HepG2 (cell line): Measurements from ENCODE around the gene SSNA1. TPM values are rescaled to one million over a fixed set of nuclear protein-coding genes. Genes with fewer than 3 reads are reported as not detected.

ENCODE experiments used
- CHCHD3 ChIP-seq: sonication (generic); formaldehyde crosslinking; IDR thresholded peaks from 2 replicates; pipeline ENCODE4 v1.8.0; 2022; ENCODE audit warnings: mild to moderate bottlenecking, missing genetic modification reagents, moderate library complexity
- CREM ChIP-seq, 2 experiments: sonication (generic) in 1 of 2; formaldehyde crosslinking in 1 of 2; IDR thresholded peaks; 2 replicates each; pipeline versions ENCODE4 v1.4.0 to v1.6.1; 2016 to 2020; ENCODE audit warnings: antibody characterized with exemption in 1 of 2, mild to moderate bottlenecking in 1 of 2, missing genetic modification reagents in 1 of 2
- FLYWCH1 ChIP-seq: sonication (generic); formaldehyde crosslinking; IDR thresholded peaks from 2 replicates; pipeline ENCODE4 v1.8.1; 2023; ENCODE audit warnings: mild to moderate bottlenecking, missing genetic modification reagents
- FOXK2 ChIP-seq: fragments of 450-650 bp; IDR thresholded peaks from 2 replicates; pipeline ENCODE4 v1.6.1; 2016
- HNRNPH1 ChIP-seq: fragments of 200-400 bp; formaldehyde crosslinking; optimal IDR thresholded peaks from 2 replicates; pipeline ENCODE3; 2017; ENCODE audit warnings: mild to moderate bottlenecking, low read depth, low read length
- HOXA9 ChIP-seq: sonication (generic); formaldehyde crosslinking; IDR thresholded peaks from 2 replicates; pipeline ENCODE4 v1.8.1; 2022; ENCODE audit warnings: missing genetic modification reagents, mild to moderate bottlenecking, moderate library complexity, borderline replicate concordance
- MTA1 ChIP-seq: sonication (generic); formaldehyde crosslinking; IDR thresholded peaks from 2 replicates; pipeline ENCODE4 v1.4.0; 2020; ENCODE audit warnings: missing genetic modification reagents, mild to moderate bottlenecking, borderline replicate concordance
- NCOA1 ChIP-seq: sonication (generic); formaldehyde crosslinking; IDR thresholded peaks from 2 replicates; pipeline ENCODE4 v1.9.0; 2021; ENCODE audit warnings: missing genetic modification reagents
- NCOA5 ChIP-seq: sonication (generic); formaldehyde crosslinking; IDR thresholded peaks from 2 replicates; pipeline ENCODE4 v1.4.0; 2020; ENCODE audit warnings: missing genetic modification reagents
- PCBP2 ChIP-seq: fragments of 200-400 bp; formaldehyde crosslinking; optimal IDR thresholded peaks from 2 replicates; pipeline ENCODE3; 2018; ENCODE audit warnings: low read length, low read depth; ENCODE audit not compliant: poor library complexity, severe bottlenecking
- PRMT3 ChIP-seq: sonication (generic); formaldehyde crosslinking; IDR thresholded peaks from 2 replicates; pipeline ENCODE4 v1.8.1; 2022; ENCODE audit warnings: low read depth, mild to moderate bottlenecking, moderate library complexity, missing genetic modification reagents, borderline replicate concordance
- RNF2 ChIP-seq: fragments of 450-650 bp; conservative IDR thresholded peaks from 2 replicates; pipeline ENCODE4 v1.6.1; 2016; ENCODE audit warnings: low read depth
- ZBTB7A ChIP-seq: sonication (generic); formaldehyde crosslinking; IDR thresholded peaks from 2 replicates; pipeline ENCODE4 v1.8.0; 2022; ENCODE audit warnings: mild to moderate bottlenecking, missing genetic modification reagents
- ZBTB8A ChIP-seq: sonication (generic); formaldehyde crosslinking; IDR thresholded peaks from 2 replicates; pipeline ENCODE4 v1.4.0; 2020; ENCODE audit warnings: mild to moderate bottlenecking, low read depth, missing genetic modification reagents, borderline replicate concordance
- ZFP82 ChIP-seq: sonication (generic); formaldehyde crosslinking; IDR thresholded peaks from 2 replicates; pipeline ENCODE4 v1.5.1; 2020; ENCODE audit warnings: mild to moderate bottlenecking, missing genetic modification reagents, borderline replicate concordance
- ZFY ChIP-seq: sonication (generic); formaldehyde crosslinking; IDR thresholded peaks from 2 replicates; pipeline ENCODE4 v1.4.0; 2020; ENCODE audit warnings: missing genetic modification reagents
- ZKSCAN5 ChIP-seq: sonication (generic); formaldehyde crosslinking; IDR thresholded peaks from 2 replicates; pipeline ENCODE4 v1.5.1; 2020; ENCODE audit warnings: mild to moderate bottlenecking, missing genetic modification reagents
- ZMYM4 ChIP-seq: sonication (generic); formaldehyde crosslinking; IDR thresholded peaks from 2 replicates; pipeline ENCODE4 v1.8.1; 2023; ENCODE audit warnings: mild to moderate bottlenecking, missing genetic modification reagents
- ZNF263 ChIP-seq: sonication (generic); formaldehyde crosslinking; IDR thresholded peaks from 2 replicates; pipeline ENCODE4 v1.4.0; 2020; ENCODE audit warnings: missing genetic modification reagents
- ZNF337 ChIP-seq: sonication (generic); formaldehyde crosslinking; IDR thresholded peaks from 2 replicates; pipeline ENCODE4 v1.5.1; 2020; ENCODE audit warnings: missing genetic modification reagents, low read depth, mild to moderate bottlenecking, borderline replicate concordance
- ZNF414 ChIP-seq: sonication (generic); formaldehyde crosslinking; IDR thresholded peaks from 2 replicates; pipeline ENCODE4 v1.5.0; 2020; ENCODE audit warnings: missing genetic modification reagents
- ZSCAN9 ChIP-seq: IDR thresholded peaks from 2 replicates; pipeline ENCODE4 v1.6.1; 2016; ENCODE audit warnings: borderline replicate concordance
- polyA plus RNA-seq, 8 experiments: library from polyadenylated mRNA; depleted of rRNA in 3 of 8; stranded (reverse) in 7 of 8; unstranded in 1 of 8; fragments of >200 nt; fragmentation: Illumina TruSeq in 4 of 8; extraction: Trizol in 4 of 8; gene quantifications; 2 replicates each; pipeline versions ENCODE4 v1.2.1 to v1.2.3, GENCODE V29; 2011 to 2016; ENCODE audit warnings: low read depth in 4 of 8, missing spikeins in 1 of 8, mixed read lengths in 1 of 8; ENCODE audit not compliant: insufficient read depth in 1 of 8
- total RNA-seq, 5 experiments: library from RNA; depleted of rRNA; stranded (reverse); fragments of >200 nt; fragmentation: Illumina TruSeq; extraction: Trizol; gene quantifications; 2 replicates each; pipeline ENCODE4 v1.2.3, GENCODE V29; 2016; ENCODE audit warnings: low read depth in 1 of 5
- TF ChIP-seq, protein P1 (sequence below): sonication (generic); formaldehyde crosslinking; IDR thresholded peaks from 2 replicates; pipeline ENCODE4 v1.4.0; 2020; ENCODE audit warnings: missing genetic modification reagents, borderline replicate concordance
- TF ChIP-seq, protein P2 (sequence below): sonication (generic); formaldehyde crosslinking; conservative IDR thresholded peaks from 2 replicates; pipeline ENCODE4 v1.5.0; 2020; ENCODE audit warnings: missing genetic modification reagents

Gene SSNA1
- total and polyA plus RNA-seq, 2 of the 13 experiments (the other 11 are each of a cell fraction or from before 2014, with no cell fraction given): 35.9 to 49.4 TPM

DNA sequence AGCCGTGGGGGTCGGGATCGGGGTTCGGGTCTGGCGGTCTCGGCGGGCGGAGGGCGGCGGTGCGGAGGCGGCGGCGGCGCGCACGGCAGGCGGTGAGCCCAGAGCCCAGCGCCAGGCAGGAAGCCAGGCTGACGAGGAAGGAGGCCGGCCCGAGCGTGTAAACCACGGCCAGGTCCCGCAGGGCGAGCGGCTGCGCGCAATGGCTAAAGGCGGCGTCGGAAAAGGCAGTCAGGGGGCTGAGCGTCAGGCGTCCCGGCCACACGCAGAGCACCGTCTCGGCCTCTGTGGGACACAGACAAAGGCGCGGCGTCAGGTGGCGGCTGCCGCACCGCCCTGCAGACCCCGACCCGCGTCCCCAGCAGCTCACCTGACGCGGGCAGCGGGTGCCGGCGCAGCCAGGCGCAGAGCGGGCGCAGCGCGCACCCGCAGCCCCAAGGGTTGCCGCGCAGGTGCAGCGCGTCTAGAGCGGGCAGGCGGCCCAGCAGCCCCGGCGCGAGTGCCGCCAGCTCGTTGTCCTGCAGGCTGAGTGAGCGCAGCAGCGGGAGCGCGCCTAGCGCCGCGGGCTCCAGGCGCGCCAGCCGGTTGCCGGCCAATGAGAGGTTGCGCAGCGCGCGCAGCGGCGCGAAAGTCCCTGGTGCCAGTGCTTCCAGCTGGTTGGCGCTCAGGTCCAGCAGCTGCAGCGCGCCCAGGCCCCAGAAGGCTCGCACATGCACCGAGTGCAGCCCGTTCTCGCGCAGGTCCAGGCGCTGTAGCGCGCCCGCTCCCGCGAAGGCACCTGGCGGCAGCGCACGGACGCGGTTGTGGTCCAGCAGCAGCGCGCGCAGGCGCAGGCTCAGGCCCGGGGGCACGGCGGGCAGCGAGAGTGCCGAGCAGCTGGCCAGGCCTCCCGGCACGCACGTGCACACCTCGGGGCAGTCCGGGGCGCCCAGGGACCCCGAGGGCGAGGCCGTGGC is 19.3 kb upstream of the SSNA1 start (continued):
- TF ChIP-seq HNRNPH1 (no peak), PCBP2 (no peak), ZMYM4 (no peak), ZSCAN9 (no peak), ZBTB7A (no peak), RNF2 (0 out of 2 replicates have a peak, but pooled peaks have one; percentile 52), MTA1 (peak; percentile 77; the same call in 1 of the 2 replicates), CREM (IDR thresholded peaks at IDR 0.05) (no peak), CREM (CRISPR knock-in tag; IDR thresholded peaks at IDR 0.05) (no peak), CHCHD3 (CRISPR knock-in tag) (no peak; the same call in 1 of the 2 replicates), ZKSCAN5 (no peak), ZFY (CRISPR knock-in tag) (peak; percentile 50; the same call in 1 of the 2 replicates), FLYWCH1 (CRISPR knock-in tag) (no peak), ZBTB8A (CRISPR knock-in tag) (no peak), HOXA9 (CRISPR knock-in tag) (no peak), ZNF414 (no peak), ZFP82 (CRISPR knock-in tag) (no peak), NCOA1 (no peak), PRMT3 (CRISPR knock-in tag) (0 out of 2 replicates have a peak, but pooled peaks have one; percentile 41), FOXK2 (no peak), ZNF337 (no peak), ZNF263 (no peak), NCOA5 (CRISPR knock-in tag) (no peak)
- TF ChIP-seq, protein P1, sequence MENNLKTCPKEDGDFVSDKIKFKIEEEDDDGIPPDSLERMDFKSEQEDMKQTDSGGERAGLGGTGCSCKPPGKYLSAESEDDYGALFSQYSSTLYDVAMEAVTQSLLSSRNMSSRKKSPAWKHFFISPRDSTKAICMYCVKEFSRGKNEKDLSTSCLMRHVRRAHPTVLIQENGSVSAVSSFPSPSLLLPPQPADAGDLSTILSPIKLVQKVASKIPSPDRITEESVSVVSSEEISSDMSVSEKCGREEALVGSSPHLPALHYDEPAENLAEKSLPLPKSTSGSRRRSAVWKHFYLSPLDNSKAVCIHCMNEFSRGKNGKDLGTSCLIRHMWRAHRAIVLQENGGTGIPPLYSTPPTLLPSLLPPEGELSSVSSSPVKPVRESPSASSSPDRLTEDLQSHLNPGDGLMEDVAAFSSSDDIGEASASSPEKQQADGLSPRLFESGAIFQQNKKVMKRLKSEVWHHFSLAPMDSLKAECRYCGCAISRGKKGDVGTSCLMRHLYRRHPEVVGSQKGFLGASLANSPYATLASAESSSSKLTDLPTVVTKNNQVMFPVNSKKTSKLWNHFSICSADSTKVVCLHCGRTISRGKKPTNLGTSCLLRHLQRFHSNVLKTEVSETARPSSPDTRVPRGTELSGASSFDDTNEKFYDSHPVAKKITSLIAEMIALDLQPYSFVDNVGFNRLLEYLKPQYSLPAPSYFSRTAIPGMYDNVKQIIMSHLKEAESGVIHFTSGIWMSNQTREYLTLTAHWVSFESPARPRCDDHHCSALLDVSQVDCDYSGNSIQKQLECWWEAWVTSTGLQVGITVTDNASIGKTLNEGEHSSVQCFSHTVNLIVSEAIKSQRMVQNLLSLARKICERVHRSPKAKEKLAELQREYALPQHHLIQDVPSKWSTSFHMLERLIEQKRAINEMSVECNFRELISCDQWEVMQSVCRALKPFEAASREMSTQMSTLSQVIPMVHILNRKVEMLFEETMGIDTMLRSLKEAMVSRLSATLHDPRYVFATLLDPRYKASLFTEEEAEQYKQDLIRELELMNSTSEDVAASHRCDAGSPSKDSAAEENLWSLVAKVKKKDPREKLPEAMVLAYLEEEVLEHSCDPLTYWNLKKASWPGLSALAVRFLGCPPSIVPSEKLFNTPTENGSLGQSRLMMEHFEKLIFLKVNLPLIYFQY (CRISPR knock-in tag): no peak
- TF ChIP-seq, protein P2, sequence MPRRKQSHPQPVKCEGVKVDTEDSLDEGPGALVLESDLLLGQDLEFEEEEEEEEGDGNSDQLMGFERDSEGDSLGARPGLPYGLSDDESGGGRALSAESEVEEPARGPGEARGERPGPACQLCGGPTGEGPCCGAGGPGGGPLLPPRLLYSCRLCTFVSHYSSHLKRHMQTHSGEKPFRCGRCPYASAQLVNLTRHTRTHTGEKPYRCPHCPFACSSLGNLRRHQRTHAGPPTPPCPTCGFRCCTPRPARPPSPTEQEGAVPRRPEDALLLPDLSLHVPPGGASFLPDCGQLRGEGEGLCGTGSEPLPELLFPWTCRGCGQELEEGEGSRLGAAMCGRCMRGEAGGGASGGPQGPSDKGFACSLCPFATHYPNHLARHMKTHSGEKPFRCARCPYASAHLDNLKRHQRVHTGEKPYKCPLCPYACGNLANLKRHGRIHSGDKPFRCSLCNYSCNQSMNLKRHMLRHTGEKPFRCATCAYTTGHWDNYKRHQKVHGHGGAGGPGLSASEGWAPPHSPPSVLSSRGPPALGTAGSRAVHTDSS: no peak
